Adrenal gland (tissue), 5 donors: Measurements from ENCODE around the gene CLMN.

Experiments
- POLR2A ChIP-seq, 2 donors: fragments of 450-650 bp; IDR thresholded peaks; one replicate each; pipeline ENCODE4 v1.6.1; 2017; ENCODE audit warnings: antibody characterized with exemption in 2 of 2, mild to moderate bottlenecking in 2 of 2, moderate library complexity in 1 of 2
- TF ChIP-seq, protein P1 (sequence below), 6 experiments: fragments of 450-650 bp in 4 of 6; fragments of 200-600 bp in 2 of 6; sonication (generic) in 1 of 6; IDR thresholded peaks; 1 replicate in 5 of 6; 2 replicates in 1 of 6; pipeline versions ENCODE4 v1.5.1 to v1.8.0; 2016 to 2021; ENCODE audit warnings: antibody characterized with exemption in 6 of 6, mild to moderate bottlenecking in 2 of 6, moderate library complexity in 1 of 6
- donor health status: DM: no; HTN: no; CAD: no.

DNA sequence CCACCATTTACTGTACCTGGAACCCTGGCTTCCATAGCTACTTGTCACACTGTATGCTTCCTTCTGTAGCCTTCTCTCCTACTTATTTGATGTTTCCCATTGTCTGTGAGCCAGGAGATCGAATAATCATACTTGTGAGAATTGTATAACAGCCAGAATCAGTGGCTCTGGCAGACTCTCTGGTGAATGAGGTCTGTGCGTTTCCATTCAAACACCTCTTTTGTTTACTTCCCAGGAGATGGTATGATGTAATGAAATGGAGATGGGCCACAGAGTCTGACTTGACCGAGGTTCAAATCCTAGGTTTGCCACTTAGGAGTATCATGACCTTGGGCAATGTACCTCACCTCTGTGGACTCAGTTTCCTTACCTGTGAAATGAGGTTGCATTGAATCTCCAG is 35.7 kb upstream of the CLMN start:
- TF ChIP-seq POLR2A (IDR thresholded peaks at IDR 0.05) = no peak
- TF ChIP-seq, protein P1, sequence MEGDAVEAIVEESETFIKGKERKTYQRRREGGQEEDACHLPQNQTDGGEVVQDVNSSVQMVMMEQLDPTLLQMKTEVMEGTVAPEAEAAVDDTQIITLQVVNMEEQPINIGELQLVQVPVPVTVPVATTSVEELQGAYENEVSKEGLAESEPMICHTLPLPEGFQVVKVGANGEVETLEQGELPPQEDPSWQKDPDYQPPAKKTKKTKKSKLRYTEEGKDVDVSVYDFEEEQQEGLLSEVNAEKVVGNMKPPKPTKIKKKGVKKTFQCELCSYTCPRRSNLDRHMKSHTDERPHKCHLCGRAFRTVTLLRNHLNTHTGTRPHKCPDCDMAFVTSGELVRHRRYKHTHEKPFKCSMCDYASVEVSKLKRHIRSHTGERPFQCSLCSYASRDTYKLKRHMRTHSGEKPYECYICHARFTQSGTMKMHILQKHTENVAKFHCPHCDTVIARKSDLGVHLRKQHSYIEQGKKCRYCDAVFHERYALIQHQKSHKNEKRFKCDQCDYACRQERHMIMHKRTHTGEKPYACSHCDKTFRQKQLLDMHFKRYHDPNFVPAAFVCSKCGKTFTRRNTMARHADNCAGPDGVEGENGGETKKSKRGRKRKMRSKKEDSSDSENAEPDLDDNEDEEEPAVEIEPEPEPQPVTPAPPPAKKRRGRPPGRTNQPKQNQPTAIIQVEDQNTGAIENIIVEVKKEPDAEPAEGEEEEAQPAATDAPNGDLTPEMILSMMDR (IDR thresholded peaks at IDR 0.05) = no peak
